Measurements from ENCODE around the gene HIRIP3. TPM values are rescaled to one million over a fixed set of nuclear protein-coding genes. Genes with fewer than 3 reads are reported as not detected.

Gene HIRIP3
- total and polyA plus RNA-seq, 2 of the 8 experiments (the other 6 are each of a cell fraction or from before 2014, with no cell fraction given), result 11.9 to 18.5 TPM

GRCh38 chr16:29962344-29962994, 32.9 kb downstream of the HIRIP3 start:
- H3K27ac ChIP-seq (ENCODE audit: low read depth, low read length), result no peak overlapping the region
- H2BK20ac ChIP-seq (ENCODE audit: low read length), result no peak overlapping the region
- H4K5ac ChIP-seq (ENCODE audit: insufficient read length, low read depth, low read length), result no peak overlapping the region
- H3K36me3 ChIP-seq (ENCODE audit: control insufficient read depth in 2 of 4, insufficient read depth in 4 of 4, low read length in 3 of 4), result peaks cover 0 to 4% (median 0%) of the 10 kb centered on the region in 4 experiments; a peak in 1 of 8 replicates
- peak overlapping the region; percentile 3 for H3K56ac ChIP-seq (replicated peaks; ENCODE audit: insufficient read length, low read depth, low read length)
- peak overlapping the region; percentile 87 to 93 for H3K4me2 ChIP-seq (ENCODE audit: insufficient read depth in 1 of 2, low read depth in 2 of 2, low read length in 2 of 2)
- no peak overlapping the region for H2BK12ac ChIP-seq (ENCODE audit: low read depth, low read length)
- DNase-seq (ENCODE audit: low read depth in 1 of 2, low spot score in 2 of 2), result no peak
- no peak overlapping the region for H3K14ac ChIP-seq (ENCODE audit: insufficient read length)
- H2AK5ac ChIP-seq (ENCODE audit: low read depth, low read length), result no peak overlapping the region
- peak overlapping the region; percentile 35; the same call in 1 of the 2 replicates for H2BK5ac ChIP-seq (ENCODE audit: low read depth, low read length)
- peaks cover 12% of the 10 kb centered on the region for H3K23me2 ChIP-seq (ENCODE audit: low read depth, low read length)
- no peak for FAIRE-seq
- no peaks in the 10 kb centered on the region for H3K79me2 ChIP-seq (ENCODE audit: control insufficient read depth in 1 of 2, insufficient read depth in 2 of 2, low read length in 2 of 2)
- ChIA-PET POLR2A (ENCODE audit: partially characterized antibody) (interaction anchor here (0.9 to 3.6 kb wide), 9 partner anchors 10 to 261 kb away, joined by 3 to 33 read pairs (median 4); partner anchors contain the start of genes KCTD13, MAZ, TAOK2 and TBX6), CTCF (ENCODE audit: partially characterized antibody) (interaction anchor here (0.5 to 2.5 kb wide), 10 partner anchors 10 to 649 kb away, joined by 3 to 16 read pairs (median 5); partner anchors contain the start of gene KCTD13)
- H3K9ac ChIP-seq (replicated peaks in 1 of 4; ENCODE audit: extremely low read depth in 1 of 4, low read depth in 3 of 4, low read length in 3 of 4), result peak overlapping the region in 2 of 4 experiments; percentile 66 to 74; a peak in 4 of 7 replicates
- no peak overlapping the region for H3K23ac ChIP-seq (ENCODE audit: insufficient read length)
- peak overlapping the region; percentile 7; the same call in 1 of the 2 replicates for H4K8ac ChIP-seq (ENCODE audit: extremely low read depth, insufficient read depth, low read length)
- peak overlapping the region; percentile 39; the same call in 1 of the 2 replicates for H2AFZ ChIP-seq (ENCODE audit: low read length)
- no peak overlapping the region for H2BK120ac ChIP-seq (replicated peaks; ENCODE audit: low read depth, low read length)
- H3K4me3 ChIP-seq (ENCODE audit: extremely low read depth in 1 of 4, insufficient read depth in 2 of 4, low read depth in 3 of 4, low read length in 4 of 4), result peak overlapping the region; percentile 51 to 81 (median 72)
- TF ChIP-seq SP1 (IDR thresholded peaks at IDR 0.05; ENCODE audit: low read depth, low read length) (no peak), BRCA1 (IDR thresholded peaks at IDR 0.05; ENCODE audit: low read depth, low read length) (no peak), SP2 (IDR thresholded peaks at IDR 0.05; ENCODE audit: low read length) (no peak)
- no peaks in the 10 kb centered on the region for H4K20me1 ChIP-seq (replicated peaks in 1 of 2; ENCODE audit: control insufficient read depth in 1 of 2, insufficient read depth in 2 of 2, low read length in 2 of 2)
- H3K4me1 ChIP-seq (replicated peaks in 1 of 4; ENCODE audit: control insufficient read depth in 3 of 4, insufficient read depth in 4 of 4, low read length in 3 of 4), result peaks cover 0 to 5% (median 3%) of the 10 kb centered on the region in 4 experiments; a peak in 5 of 7 replicates
- no peaks in the 10 kb centered on the region for H3K79me1 ChIP-seq (ENCODE audit: low read depth, low read length)
- no peak overlapping the region for H2BK15ac ChIP-seq (ENCODE audit: low read length)
- 0 out of 2 replicates have a peak overlapping the region, but pooled peaks have one; percentile 19 for H3K18ac ChIP-seq (ENCODE audit: extremely low read depth, low read length)
- H4K91ac ChIP-seq (replicated peaks; ENCODE audit: insufficient read length, low read length), result peak overlapping the region; percentile 30
- peaks cover 0 to 2% (median 0%) of the 10 kb centered on the region in 4 experiments; a peak in 1 of 7 replicates for H3K27me3 ChIP-seq (replicated peaks in 1 of 4; ENCODE audit: control insufficient read depth in 3 of 4, extremely low read depth in 1 of 4, insufficient read depth in 3 of 4, low read length in 3 of 4)
- WGBS, 2 experiments (ENCODE audit: extremely low coverage in 1 of 2, insufficient coverage in 1 of 2, insufficient read length in 1 of 2, insufficient replicate concordance in 2 of 2, low coverage in 1 of 2, low lambda C conversion rate in 2 of 2, missing lambda C conversion rate in 1 of 2), result 33% methylated on average over 18 of the region's 18 CpGs; no CpG with 5 or more reads in 1 of the 2 experiments
- no peaks in the 10 kb centered on the region for H3K9me3 ChIP-seq (ENCODE audit: insufficient read depth in 2 of 2, low read depth in 1 of 2, low read length in 1 of 2)
- H3K4ac ChIP-seq (replicated peaks; ENCODE audit: insufficient read length, low read depth, low read length), result peak overlapping the region; percentile 2
